ENCODE data around the gene BASP1.

- TF ChIP-seq CTCF (IDR thresholded peaks at IDR 0.05) (no peak), POLR2A (IDR thresholded peaks at IDR 0.05) (no peak), EP300 (IDR thresholded peaks at IDR 0.05) (no peak)
Measured at GRCh38 chr5:17224858-17225511, 7.6 kb downstream of the BASP1 start.
